Esophagus muscularis mucosa (tissue), 4 donors: ENCODE data around the gene KRT5.

Experiments
- CTCF ChIP-seq, 3 experiments: fragments of 200-600 bp in 2 of 3; fragments of 450-650 bp in 1 of 3; sonication (generic) in 2 of 3; IDR thresholded peaks; one replicate each; pipeline ENCODE4 v1.5.1; 2017 to 2019; ENCODE audit warnings: antibody characterized with exemption in 3 of 3, mild to moderate bottlenecking in 2 of 3, moderate library complexity in 1 of 3
- EP300 ChIP-seq: sonication (generic); formaldehyde crosslinking; IDR thresholded peaks from one replicate; pipeline ENCODE4 v1.6.1; 2017; ENCODE audit warnings: antibody characterized with exemption
- POLR2A ChIP-seq: fragments of 450-650 bp; IDR thresholded peaks from one replicate; pipeline ENCODE4 v1.6.1; 2017; ENCODE audit warnings: antibody characterized with exemption, moderate library complexity, mild to moderate bottlenecking, low read depth

- TF ChIP-seq CTCF (IDR thresholded peaks at IDR 0.05) = no peak
- TF ChIP-seq POLR2A = no peak
- no peak for TF ChIP-seq EP300
These were observed 11.5 kb upstream of the KRT5 start for GRCh38 chr12:52531566-52532300.
